ENCODE results near the gene EBF3.
"Not testable (repeated sequence)": the region's sequence is repeated elsewhere in the genome, so short reads cannot be mapped to it uniquely, and the experiment has no call there.

EBF3 gene

DNA sequence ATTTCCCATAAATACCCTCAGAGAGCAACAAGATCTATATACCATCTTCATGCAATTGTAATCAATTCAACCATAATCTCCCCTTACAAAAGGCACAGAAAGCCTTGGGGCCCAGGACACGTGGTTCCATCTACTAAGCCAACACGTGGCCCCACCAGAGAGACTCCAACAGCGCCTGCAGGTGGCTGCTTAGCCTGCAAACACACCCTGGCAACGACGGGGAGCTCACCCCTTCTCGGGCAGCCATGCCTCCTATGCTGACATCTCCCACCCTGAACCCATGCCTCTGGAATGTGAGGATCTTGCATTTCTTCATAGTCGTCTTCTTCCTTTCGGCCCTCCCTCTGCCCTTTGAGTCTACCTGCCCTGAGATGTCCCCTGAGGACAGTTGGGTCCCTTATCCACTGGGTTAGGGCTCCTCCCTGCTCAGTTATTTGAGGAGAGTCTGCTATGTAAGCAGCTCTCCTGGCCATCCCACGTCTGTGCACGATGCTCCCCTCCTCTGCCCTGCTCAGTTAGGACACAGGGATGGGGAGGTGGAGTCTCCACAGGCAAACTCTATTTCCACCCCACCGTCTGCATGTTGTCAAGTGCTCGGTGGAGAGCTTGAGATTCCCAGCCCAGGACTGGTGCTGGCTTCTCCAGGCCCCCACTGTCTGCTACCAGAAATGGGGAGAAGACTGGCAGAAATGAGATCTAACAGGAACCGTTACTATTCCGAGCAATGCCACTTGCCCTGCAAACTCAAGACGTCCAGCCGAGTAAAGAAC, 36.5 kb downstream of the EBF3 start:
- DNase-seq, result no peak

DNA sequence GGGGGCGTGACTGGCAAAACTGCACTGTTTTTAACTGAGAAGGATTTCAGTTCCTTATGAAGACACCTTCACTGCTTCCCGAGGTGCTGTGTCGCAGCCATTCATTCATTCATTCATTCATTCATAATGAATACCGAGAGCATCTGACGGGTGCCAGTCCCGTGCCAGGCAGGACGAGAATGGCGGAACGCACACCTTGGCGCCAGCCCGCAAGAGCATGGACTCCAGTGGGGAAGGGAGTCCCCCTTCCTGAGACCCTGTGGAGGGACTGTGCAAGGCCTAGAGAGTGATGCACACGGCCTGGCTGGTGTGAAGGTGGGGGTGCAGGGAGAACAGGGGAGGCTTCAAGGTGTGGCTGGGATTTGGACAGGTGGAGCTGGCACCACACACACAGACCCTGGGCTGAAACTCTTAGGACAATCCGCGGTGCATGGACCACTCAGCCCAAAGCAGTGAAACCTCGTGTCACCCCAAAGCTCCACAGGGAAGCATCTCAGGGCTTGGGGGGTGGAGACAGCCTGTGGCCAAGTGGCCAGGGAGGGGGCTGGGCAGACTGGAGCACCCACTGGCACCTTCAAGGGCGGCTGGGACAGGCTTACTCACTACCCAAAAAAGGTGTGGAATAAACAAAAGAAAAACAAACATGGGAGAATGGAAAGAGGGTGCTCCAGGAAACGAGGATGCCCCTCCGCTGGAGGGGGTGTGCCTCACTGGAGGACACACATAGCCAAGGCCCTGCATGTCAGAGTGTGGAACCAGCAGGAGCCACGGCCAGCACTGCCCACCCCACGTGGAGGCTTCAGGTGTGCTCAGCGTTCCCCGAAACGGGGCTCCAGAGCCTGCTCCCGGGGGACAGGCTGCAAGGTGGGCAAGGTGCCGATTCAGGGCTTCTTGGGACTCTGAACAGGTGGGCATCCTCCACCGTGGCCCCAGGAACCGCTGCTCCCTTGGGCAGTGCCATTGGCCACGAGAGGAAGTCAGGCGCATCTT, 37.7 kb downstream of the EBF3 start:
- DNase-seq, result no peak

DNA sequence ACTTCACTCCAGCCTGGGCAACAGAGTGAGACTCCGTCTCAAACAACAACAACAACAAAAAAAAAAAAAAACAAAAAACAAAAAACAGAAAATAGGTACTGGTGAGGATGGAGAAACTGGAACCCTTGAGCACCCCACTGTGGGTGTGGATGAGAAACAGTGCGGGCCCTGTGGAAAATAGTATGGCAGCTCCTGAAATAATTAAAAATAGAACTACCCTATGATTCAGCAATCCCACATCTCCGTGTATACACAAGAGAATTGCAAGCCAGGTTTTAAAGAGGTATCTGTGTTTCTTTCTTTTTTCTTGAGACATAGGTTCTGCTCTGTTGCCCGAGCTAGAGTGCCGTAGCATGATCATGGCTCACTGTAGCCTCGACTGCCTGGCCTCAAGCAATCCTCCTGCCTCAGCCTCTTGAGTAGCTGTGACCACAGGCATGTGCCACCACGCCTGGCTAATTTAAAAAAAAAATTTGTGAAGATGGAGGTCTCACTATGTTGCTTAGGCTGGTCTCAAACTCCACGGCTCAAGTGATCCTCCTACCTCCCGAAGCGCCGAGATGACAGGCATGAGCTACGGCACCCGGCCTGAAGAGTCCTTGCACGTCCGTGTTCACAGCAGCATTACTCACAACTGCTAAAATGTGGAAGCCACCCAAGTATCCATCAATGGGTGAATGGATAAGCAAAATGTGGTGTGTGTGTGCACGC, 39.5 kb downstream of the EBF3 start:
- no peak for DNase-seq

DNA sequence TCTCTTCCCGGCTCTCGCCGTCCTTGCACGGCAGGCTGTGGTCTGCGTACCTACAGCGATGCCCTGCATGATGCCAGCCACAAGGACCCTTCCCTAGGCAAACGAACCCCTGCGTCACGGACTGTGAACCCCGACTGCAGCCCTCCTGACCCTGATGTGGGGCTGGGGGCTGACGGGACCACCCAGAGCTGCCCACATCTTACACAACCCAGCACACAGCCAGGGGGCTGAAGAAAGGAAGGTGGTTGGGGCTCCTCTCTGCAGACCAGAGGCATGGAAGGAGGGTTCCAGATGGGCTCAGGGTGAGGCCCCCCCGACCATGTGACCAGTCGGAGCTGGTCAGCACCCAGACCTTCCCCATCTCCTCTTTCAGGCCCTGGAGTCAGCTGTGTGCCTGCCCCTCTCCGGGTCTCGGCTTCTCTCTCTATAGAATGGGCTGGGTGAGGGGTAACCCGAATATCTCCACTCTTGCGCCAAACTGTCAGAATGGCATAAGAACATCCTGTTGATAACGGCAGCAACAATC, 41.4 kb downstream of the EBF3 start:
- DNase-seq, result no peak

DNA sequence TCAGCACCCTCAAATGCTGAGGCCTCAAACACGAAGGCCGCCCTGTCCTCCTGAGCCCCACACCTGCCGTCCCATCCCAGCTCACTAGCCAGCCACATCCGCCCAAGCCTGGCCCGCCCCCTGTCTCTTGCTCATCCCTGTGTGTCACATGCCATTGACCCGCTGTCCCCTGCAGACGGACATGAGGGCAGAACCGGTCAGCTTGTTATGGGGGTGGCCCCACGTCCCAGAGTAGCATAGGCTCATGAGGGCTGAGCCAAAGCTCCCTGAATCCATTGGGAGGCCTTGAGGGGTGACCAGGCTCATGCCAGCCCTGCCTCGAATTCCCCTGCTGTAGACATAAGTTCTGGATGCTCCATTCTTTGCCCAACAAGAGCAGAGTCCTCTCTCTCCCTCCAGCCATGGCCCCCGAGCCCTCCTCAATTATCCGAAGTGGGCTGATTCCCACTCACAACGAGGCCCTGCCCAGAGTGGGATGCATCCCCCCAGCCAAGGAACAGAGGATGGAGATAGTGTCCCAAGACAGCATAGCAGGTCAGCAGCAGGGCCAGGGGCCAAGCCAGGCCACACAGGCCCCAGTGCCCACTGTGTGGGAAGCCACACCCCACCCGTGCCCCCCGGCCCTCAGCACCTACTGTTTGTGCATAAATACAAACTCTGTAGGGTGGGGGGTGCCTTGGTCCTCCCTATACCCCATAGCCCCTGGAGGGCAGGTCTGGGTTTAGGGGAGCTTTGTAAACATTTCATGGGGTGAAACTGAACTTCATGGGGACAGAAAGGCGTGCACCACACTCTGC, 42.1 kb downstream of the EBF3 start:
- no peak for DNase-seq

DNA sequence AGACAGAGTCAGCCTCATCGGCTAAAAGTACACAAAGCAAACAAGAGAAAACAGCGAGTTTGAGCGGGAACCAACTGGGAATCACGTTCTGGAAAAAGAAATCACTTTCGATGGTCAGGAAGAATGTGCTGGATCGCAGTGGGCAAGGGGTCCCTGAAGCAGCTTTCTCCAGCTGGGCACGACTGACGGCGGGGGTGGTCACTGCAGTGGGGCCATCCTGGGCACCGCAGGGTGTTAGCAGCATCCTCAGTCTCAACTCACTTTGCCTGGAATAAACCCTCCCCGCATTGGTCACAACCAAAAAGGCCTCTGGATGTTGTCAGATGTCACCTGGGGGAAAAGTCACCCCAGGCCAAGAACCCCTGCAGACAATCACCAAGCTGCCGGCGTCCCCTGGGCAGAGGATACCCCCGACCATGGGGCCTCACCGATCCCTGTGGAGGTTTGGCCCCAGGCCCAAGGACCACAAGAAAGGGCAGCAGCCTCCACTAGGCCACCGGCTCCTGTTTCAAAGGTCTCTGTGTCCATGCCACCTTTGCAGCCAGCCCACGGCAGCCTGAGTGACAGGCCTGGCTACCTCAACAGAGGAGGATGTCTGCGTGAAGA, 42.9 kb downstream of the EBF3 start:
- no peak for DNase-seq

DNA sequence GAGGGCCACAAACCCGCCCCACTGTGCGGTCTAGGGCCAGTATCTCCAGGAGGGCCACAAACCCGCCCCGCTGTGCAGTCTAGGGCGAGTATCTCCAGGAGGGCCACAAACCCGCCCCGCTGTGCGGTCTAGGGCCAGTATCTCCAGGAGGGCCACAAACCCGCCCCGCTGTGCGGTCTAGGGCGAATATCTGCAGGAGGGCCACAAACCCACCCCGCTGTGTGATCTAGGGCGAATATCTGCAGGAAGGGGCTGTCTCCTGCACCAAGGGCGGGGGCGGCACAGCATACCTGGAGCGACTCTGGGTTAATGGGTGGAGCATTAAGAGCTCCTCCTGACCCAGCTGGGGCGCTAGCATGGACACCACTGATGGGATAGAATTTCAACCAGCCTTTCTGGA, 43.9 kb downstream of the EBF3 start:
- DNase-seq, result not testable (repeated sequence)

DNA sequence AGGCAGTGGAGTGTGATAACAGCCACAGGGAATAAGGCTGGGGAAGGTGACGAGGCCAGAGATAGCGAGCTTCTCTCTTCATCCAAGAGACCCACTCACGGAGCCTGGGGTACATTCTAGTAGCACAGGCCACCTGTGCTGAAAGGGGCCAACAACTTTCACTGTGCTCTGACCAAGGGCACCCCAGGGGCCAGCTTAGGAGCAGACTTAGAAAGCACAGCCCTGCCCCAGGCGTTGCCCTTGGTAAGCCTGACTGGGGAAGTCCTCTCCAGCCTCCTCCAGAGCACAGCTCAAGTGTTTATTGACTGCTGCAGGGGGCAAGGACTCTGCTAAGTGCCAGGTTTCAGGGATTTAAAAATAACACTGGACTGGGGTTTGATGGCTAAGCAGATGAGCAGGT, 44.7 kb downstream of the EBF3 start:
- no peak for DNase-seq

DNA sequence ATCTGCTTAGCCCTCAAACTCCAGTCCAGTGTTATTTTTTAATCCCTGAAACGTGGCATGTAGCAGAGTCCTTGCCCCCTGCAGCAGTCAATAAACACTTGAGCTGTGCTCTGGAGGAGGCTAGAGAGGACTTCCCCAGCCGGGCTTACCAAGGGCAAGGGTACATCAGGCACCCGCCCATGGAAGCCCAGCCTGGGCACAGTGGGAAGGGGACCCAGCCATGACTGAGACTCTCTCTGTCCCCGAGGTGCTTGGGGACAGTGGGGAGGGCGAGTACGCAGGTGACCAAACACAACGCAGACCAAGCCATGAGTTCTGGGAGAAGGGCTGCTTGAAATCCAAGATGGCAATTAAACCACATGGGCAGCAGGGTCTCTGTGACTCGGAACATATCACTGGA, 45.2 kb downstream of the EBF3 start:
- DNase-seq, result no peak

DNA sequence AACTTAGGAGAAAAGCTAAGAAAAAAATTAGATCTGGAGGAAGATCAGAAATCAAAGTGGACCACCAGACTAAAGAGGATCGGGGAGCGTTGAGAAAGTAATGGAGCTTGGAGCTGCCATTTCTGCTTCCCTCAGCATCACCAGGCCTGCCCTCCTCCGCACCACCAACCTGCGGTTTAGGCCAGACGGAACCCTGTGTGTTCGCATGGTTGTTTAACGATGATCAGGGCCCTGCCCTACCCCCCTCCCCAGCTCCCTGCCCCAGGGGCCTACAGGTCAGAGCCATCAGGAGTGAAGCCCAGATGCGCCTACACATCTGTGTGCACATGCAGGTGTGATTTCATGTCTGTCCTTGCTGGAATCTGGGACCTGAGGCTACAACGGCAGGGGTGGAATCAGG, 45.7 kb downstream of the EBF3 start:
- no peak for DNase-seq

DNA sequence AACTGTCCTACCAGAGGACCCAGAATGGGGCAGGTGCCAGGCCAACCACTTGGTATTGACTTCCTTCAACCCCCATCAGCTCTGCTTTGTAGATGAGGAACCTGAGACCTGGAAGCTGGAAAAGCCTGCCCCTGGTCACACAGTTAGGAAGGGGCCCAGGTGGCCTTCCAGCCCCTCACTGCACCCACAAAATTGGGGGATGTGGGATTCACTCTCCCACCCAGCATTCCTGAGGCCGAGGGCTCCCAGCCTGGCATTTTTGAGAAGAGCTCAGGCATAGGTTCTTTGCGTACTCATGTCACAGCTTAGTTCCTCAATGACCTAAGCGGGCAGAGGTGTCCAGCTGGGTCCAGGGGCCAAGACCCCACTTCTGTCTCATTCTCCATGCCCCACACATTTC, 46.1 kb downstream of the EBF3 start:
- no peak for DNase-seq

DNA sequence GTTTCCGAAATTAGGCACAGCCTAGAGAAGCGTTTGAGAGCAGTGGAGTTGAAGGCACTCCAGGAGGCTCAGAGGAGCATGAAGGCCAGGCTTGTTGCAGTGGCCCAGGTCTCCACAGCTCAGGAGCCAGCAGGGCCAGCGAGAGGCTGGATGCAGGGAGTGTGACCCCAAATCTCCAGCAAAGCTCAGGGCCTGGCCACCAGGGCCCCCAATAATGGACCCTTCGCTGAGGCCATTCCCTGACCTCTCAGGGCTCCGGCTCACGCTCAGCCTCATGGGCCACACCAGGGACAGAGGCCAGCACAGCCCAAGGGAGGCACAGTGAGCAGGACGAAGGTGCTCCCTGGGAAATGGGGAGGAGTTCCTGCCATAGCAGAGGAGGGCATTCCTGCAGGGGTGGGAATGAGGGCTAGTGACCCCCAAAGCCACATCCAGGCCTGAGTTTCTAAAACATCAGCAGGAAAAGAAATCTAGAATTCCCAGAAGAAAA, 47.5 kb downstream of the EBF3 start:
- DNase-seq, result no peak

DNA sequence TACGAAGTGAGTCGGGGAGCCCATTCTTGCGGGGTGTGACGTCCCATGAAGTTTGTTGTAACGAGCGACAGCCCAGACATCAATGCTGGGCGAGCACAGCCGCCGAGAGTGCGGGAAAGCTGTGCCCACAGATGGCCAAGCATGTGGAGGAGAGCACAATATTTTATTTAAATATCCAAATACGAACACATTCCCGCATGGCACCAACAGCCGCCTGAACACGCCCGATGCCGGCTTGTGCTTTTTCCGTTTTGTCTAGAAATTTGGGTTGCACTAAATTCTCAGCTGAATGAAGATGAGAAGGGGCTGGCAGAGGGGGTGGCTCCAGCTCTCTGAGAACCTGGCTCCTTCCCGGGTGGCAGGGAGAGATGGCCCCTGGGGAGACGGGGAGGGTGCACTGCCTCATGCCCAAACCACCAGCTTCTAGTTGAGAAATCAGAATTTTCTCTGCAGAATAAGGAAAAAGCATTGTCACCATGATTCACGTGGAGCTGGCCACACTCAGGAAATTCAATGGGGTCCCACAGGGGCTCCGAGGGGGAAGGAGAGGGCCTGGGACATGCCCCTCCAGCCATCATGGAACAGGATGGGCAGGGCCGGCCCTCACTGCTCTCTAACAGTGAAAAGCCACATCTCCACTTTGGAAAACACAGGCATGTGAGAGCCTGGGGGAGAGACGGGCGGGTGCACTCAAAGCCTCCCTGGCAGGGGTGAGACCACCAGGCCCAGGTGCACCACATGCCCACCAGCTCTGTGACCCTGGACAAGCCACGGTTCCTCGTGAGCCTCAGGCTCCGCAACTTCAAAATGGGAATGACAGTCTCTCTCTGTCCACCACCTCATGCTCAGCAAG, 48.3 kb downstream of the EBF3 start:
- no peak for DNase-seq

DNA sequence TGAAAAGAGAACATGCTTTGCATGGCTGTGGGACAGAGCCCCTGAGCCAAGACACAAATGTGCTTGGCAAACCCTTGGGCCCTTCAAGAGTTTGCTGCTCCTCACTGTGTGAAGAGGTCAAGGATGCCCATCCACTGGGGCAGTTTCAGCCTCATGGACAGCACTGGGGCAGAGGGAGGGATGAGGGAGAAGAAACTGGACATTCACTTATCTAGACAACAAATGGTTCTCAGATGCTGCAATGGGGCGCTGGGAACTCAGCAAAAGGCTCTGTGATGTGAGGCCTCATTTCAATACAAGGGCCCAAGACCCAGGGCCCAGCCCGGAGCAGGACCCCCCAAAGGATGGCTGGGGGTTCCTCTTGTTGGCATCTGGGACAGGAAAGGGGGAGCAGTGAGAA, 49.1 kb downstream of the EBF3 start:
- no peak for DNase-seq

DNA sequence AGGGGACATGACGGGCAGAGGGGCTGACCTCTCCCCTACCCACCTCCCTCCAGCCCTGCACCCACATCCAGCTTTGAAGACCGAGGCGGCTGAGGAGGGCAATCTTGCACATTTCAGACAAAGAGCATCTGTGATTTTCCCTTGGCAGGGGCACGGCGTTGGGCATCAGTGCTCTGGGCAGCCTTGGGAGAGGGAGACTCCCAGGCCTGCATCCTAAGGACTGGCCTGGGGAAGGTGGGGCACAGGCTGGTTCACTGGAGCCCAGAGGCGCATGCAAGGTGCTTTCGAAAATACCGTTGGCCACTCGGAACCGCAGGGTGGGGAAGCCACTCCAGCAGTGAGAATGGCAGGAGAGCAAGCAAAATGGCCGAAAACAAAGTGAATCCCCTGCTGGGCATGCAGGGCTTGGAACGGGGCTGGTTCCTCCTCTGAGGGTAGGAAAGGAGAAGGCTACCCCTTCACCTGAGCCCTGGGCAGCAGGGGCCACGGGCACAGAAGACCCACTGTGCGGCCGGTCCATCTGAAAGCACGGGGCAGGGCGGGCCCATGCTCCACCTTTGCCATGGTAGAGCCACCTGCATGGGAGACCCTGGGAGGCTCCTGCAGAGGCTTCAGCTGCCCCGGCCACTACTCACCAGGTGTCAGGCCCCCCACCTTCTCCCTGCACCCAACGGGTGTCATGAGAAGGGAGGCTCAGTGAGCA, 49.8 kb downstream of the EBF3 start:
- DNase-seq, result no peak

DNA sequence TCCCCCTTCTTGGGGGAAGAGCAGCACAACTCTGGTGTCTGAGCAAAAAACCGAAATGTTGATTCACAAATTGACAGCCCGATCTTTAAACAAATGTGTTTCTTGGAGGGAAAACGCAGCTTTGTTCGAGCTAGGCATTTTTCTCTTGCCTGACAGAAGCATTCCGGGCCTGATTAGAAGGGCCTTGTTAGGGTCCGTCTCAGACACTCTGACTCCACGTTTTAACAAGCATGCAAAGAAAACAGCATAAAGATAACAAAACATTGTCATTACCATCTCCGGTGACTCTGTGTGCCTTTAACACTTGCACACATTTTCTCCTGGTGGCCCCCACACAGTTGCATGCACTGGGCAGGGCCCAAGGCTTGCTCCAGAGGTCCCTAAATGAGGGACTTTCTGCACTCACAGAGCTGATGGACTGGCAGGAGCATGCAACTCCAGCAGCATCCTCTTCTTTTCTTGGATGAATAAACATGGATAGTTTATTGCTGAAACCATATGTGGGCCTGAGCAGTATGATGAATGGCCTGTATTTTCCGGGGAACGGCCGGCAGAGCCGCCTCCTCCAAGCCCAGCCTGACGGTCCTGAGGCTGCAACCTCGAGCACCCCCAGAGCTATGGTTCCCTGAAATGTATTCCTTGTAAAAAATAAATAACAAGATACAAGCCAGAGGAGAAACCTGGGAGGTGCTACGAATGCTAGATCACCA, 50.9 kb downstream of the EBF3 start:
- DNase-seq, result no peak

DNA sequence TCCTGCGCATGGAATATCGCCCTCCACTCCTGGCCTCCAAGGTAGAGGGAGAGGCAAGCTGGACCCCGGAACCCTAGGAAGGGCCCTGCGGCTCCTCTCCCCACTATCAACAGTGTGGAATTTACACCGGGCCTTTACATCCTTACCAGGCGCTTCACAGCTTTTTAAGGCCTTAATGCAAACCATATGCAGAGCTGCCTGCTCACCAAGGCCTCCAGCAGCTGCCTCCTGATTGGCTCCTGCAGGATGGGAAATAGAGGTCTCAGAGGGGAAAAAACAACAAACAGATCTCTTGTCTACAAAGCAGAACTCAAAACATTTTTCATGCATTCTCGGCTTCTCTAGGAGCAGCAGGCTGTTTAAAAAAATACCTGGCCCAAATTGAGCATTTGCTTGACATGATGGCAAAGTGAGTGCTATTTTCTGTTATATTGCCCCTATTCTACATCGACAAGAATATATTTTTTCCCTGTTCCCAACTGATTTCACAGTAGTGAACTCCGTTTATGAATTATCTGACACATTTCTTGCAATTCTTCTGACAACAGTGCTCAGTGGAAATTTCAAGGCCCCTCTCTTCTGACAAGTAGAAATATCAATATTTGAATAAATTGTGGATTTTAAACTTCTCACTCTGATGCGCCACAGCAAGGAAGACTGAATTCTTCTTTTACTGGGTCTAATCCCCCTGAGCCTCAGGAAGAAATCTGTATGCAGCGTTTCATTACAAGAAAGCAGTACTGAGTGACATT, 51.7 kb downstream of the EBF3 start:
- no peak for DNase-seq
